ENCODE results near the gene KCNA3.

KCNA3 gene

GRCh38 chr1:110713221-110713620, 38.5 kb upstream of the KCNA3 start:
- no peak for DNase-seq (ENCODE audit: low read depth)
- TF ChIP-seq CTCF (IDR thresholded peaks at IDR 0.05; ENCODE audit: control insufficient read depth, insufficient read depth, low read depth, low read length, missing control alignments): no peak
- H3K4me3 ChIP-seq (ENCODE audit: control insufficient read depth, low read depth, low read length): no peak overlapping the region

GRCh38 chr1:110710314-110710713, 35.6 kb upstream of the KCNA3 start:
- no peak for DNase-seq (ENCODE audit: low read depth)
- H3K4me3 ChIP-seq (ENCODE audit: control insufficient read depth, low read depth, low read length): no peak overlapping the region
- TF ChIP-seq CTCF (IDR thresholded peaks at IDR 0.05; ENCODE audit: control insufficient read depth, insufficient read depth, low read depth, low read length, missing control alignments): no peak

GRCh38 chr1:110708974-110709440, 34.3 kb upstream of the KCNA3 start:
- H3K4me3 ChIP-seq (ENCODE audit: control insufficient read depth, low read depth, low read length): no peak overlapping the region
- DNase-seq (ENCODE audit: low read depth): no peak
- no peak for TF ChIP-seq CTCF (IDR thresholded peaks at IDR 0.05; ENCODE audit: control insufficient read depth, insufficient read depth, low read depth, low read length, missing control alignments)

- TF ChIP-seq CTCF (IDR thresholded peaks at IDR 0.05; ENCODE audit: control insufficient read depth, insufficient read depth, low read depth, low read length, missing control alignments): no peak
- H3K4me3 ChIP-seq (ENCODE audit: control insufficient read depth, low read depth, low read length): no peak overlapping the region
- no peak for DNase-seq (ENCODE audit: low read depth)
Measured at GRCh38 chr1:110707232-110707631, 32.5 kb upstream of the KCNA3 start.

- no peak for TF ChIP-seq CTCF (IDR thresholded peaks at IDR 0.05; ENCODE audit: control insufficient read depth, insufficient read depth, low read depth, low read length, missing control alignments)
- no peak for DNase-seq (ENCODE audit: low read depth)
Measured at GRCh38 chr1:110706621-110707020, 31.9 kb upstream of the KCNA3 start.

GRCh38 chr1:110702260-110702659, 27.5 kb upstream of the KCNA3 start:
- DNase-seq (ENCODE audit: low read depth): no peak
- no peak overlapping the region for H3K4me3 ChIP-seq (ENCODE audit: control insufficient read depth, low read depth, low read length)
- TF ChIP-seq CTCF (IDR thresholded peaks at IDR 0.05; ENCODE audit: control insufficient read depth, insufficient read depth, low read depth, low read length, missing control alignments): no peak

More at GRCh38 chr1:110706621-110707020, 31.9 kb upstream of the KCNA3 start:
- no peak overlapping the region for H3K4me3 ChIP-seq (ENCODE audit: control insufficient read depth, low read depth, low read length)

GRCh38 chr1:110700767-110701166, 26.0 kb upstream of the KCNA3 start:
- DNase-seq (ENCODE audit: low read depth): no peak
- H3K4me3 ChIP-seq (ENCODE audit: control insufficient read depth, low read depth, low read length): no peak overlapping the region
- no peak for TF ChIP-seq CTCF (IDR thresholded peaks at IDR 0.05; ENCODE audit: control insufficient read depth, insufficient read depth, low read depth, low read length, missing control alignments)
